Measurements from ENCODE around the gene HORMAD2. TPM values are rescaled to one million over a fixed set of nuclear protein-coding genes. Genes with fewer than 3 reads are reported as not detected.

Gene HORMAD2
- total and polyA plus RNA-seq, 2 donors (not counting 3 experiments of a cell fraction or from before 2014, with no cell fraction given): not detected

DNA sequence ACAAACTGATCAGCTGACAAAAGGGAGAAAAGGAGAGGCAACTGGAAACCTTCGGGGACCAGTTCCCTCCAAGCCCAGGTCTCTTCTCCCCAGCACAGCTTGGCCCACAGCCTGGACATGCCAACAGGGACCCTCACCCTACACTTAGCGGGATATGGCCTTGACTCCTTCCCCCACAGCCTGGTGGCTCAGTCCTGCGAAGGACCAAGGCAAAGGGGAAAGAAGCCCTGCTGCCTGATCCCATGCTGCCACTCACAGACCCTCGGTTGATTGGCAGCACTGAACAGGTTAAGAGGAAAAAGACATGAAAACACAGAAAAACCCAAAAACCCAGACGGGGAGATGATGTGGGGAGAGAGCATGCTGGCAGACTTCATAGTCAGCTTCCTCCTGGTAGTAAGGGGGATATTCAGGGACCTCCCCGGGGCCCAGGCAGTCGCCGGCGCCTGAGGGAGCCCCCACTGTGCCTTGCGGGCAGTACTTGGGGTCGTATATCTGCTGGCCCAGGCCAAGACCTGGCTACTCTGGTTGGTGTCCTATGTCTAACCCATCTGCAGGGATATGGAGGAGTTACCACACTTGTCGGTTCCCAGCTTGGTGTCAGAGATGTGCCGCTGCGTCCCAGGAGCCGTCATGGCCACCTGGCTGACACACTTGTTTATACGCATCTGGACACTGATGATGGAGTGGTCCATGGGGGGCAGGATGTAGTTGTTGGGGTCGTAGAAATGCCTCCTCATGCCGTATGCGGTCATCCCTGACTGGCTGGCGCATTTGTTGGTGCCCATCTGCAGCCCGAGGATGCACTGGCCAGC, 34.2 kb upstream of the HORMAD2 start:
- H3K4me2 ChIP-seq (ENCODE audit: insufficient read depth, low read length): no peak overlapping the region
- dilution Hi-C loops (cut with MboI; ENCODE audit: extremely low pct_ligation_motif_present, low sequenced_read_pairs) (no loop called here), intact Hi-C loops (cut with micrococcal nuclease) (no loop called here)
- ChIA-PET CTCF (interaction anchor here (1.0 to 1.2 kb wide), 2 partner anchors 32 to 42 kb away, joined by 3 to 4 read pairs; no protein-coding TSS in a partner anchor), POLR2A (interaction anchor here (0.7 kb wide), 1 partner anchor 205 kb away, joined by 3 read pairs; no protein-coding TSS in a partner anchor)
- TF ChIP-seq FOS (IDR thresholded peaks at IDR 0.05; ENCODE audit: borderline replicate concordance, insufficient read depth, low read length) (no peak), GATA2 (IDR thresholded peaks at IDR 0.05; ENCODE audit: insufficient read depth, insufficient read length, low read depth, low read length) (no peak), EZH2 (IDR thresholded peaks at IDR 0.05; ENCODE audit: borderline replicate concordance, low read depth, low read length, severe bottlenecking) (no peak), POLR2AphosphoS5 (IDR thresholded peaks at IDR 0.05; ENCODE audit: insufficient read depth, low read depth, low read length) (no peak), POLR2A (IDR thresholded peaks at IDR 0.05; ENCODE audit: low read depth, low read length) (no peak), JUN (IDR thresholded peaks at IDR 0.05; ENCODE audit: borderline replicate concordance, insufficient read depth, insufficient read length, low read depth) (no peak)
- TF ChIP-seq, protein P1, sequence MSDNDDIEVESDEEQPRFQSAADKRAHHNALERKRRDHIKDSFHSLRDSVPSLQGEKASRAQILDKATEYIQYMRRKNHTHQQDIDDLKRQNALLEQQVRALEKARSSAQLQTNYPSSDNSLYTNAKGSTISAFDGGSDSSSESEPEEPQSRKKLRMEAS (IDR thresholded peaks at IDR 0.05; ENCODE audit: insufficient read depth, insufficient read length): no peak
- TF ChIP-seq, protein P2, sequence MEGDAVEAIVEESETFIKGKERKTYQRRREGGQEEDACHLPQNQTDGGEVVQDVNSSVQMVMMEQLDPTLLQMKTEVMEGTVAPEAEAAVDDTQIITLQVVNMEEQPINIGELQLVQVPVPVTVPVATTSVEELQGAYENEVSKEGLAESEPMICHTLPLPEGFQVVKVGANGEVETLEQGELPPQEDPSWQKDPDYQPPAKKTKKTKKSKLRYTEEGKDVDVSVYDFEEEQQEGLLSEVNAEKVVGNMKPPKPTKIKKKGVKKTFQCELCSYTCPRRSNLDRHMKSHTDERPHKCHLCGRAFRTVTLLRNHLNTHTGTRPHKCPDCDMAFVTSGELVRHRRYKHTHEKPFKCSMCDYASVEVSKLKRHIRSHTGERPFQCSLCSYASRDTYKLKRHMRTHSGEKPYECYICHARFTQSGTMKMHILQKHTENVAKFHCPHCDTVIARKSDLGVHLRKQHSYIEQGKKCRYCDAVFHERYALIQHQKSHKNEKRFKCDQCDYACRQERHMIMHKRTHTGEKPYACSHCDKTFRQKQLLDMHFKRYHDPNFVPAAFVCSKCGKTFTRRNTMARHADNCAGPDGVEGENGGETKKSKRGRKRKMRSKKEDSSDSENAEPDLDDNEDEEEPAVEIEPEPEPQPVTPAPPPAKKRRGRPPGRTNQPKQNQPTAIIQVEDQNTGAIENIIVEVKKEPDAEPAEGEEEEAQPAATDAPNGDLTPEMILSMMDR (IDR thresholded peaks at IDR 0.05; ENCODE audit: extremely low read depth in 1 of 2, insufficient read depth in 1 of 2, low read depth in 1 of 2, low read length in 2 of 2): no peak
- FAIRE-seq: no peak
- peaks cover 19% of the 10 kb centered on the region for H3K4me1 ChIP-seq (ENCODE audit: control insufficient read depth, extremely low read depth, insufficient read depth, low read length)
- no peaks in the 10 kb centered on the region for H4K20me1 ChIP-seq (replicated peaks; ENCODE audit: control insufficient read depth, extremely low read depth, insufficient read depth, low read length)
- H3K9me3 ChIP-seq (replicated peaks; ENCODE audit: control insufficient read depth, insufficient read depth, low read length): no peaks in the 10 kb centered on the region
- H3K27me3 ChIP-seq (ENCODE audit: control insufficient read depth in 2 of 2, insufficient read depth in 2 of 2, low read length in 2 of 2): no peaks in the 10 kb centered on the region
- H3K36me3 ChIP-seq (ENCODE audit: control insufficient read depth in 2 of 2, extremely low read depth in 1 of 2, insufficient read depth in 2 of 2, low read length in 2 of 2): no peaks in the 10 kb centered on the region
- H3K27ac ChIP-seq (ENCODE audit: insufficient read depth, low read depth, low read length): no peak overlapping the region
- H3K4me3 ChIP-seq (replicated peaks in 1 of 3; ENCODE audit: insufficient read depth in 1 of 3, low read depth in 1 of 3, low read length in 3 of 3): no peak overlapping the region
- DNase-seq (ENCODE audit: low read depth, low spot score): no peak
- BruUV-seq (replicated peaks): no TSS peak
- no peak overlapping the region for H3K9ac ChIP-seq (replicated peaks; ENCODE audit: extremely low read depth, insufficient read depth, low read length)
- H3K9me1 ChIP-seq (replicated peaks; ENCODE audit: control insufficient read depth, extremely low read depth, insufficient read depth, low read length): no peaks in the 10 kb centered on the region
- no peak overlapping the region for H2AFZ ChIP-seq (ENCODE audit: low read depth, low read length)
- H3K79me2 ChIP-seq (ENCODE audit: control insufficient read depth, insufficient read depth, low read length): no peaks in the 10 kb centered on the region

Measured in endothelial cell of umbilical vein (primary cell).